ENCODE data around the gene VPS37D.
"Not testable (repeated sequence)": the region's sequence is repeated elsewhere in the genome, so short reads cannot be mapped to it uniquely, and the experiment has no call there.

VPS37D gene

DNA sequence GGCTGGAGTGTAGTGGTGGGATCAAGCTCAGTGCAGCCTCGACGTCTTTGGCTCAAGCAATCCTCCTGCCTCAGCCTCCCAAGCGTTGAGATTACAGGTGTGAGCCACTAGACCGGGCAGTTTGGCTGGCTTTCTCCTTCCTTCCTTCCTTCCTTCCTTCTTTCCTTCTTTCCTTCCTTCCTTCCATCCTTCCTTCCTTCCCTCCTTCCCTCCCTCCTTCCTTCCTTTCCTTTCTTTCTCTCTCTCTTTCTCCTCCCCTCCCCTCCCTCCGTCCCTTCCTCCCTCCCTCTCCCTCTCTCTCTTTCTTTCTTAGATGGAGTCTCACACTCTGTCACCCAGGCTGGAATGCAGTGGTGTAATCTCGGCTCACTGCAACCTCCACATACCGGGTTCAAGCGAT, 7.6 kb upstream of the VPS37D start:
- no peak for TF ChIP-seq ZNF274 (IDR thresholded peaks at IDR 0.05; ENCODE audit: low read depth, low read length)
- no peak for TF ChIP-seq YY1 (IDR thresholded peaks at IDR 0.05; ENCODE audit: insufficient read depth, insufficient read length)
- no peak for TF ChIP-seq SUZ12 (IDR thresholded peaks at IDR 0.05; ENCODE audit: extremely low read depth, insufficient read depth, insufficient read length)
- no peaks in the 10 kb centered on the region for H3K27me3 ChIP-seq (ENCODE audit: insufficient read depth, insufficient read length)
- H3K9ac ChIP-seq (ENCODE audit: insufficient read length, low read depth): no peak overlapping the region
- no peak overlapping the region for H3K4me3 ChIP-seq (ENCODE audit: insufficient read length, low read depth)
- DNase-seq (ENCODE audit: low read depth, low spot score): no peak
- H3K4me1 ChIP-seq (ENCODE audit: insufficient read depth, insufficient read length): no peaks in the 10 kb centered on the region
- no peaks in the 10 kb centered on the region for H3K36me3 ChIP-seq (ENCODE audit: insufficient read depth, insufficient read length, low read length)
- H3K9me3 ChIP-seq (ENCODE audit: insufficient read depth, low read length): no peaks in the 10 kb centered on the region

DNA sequence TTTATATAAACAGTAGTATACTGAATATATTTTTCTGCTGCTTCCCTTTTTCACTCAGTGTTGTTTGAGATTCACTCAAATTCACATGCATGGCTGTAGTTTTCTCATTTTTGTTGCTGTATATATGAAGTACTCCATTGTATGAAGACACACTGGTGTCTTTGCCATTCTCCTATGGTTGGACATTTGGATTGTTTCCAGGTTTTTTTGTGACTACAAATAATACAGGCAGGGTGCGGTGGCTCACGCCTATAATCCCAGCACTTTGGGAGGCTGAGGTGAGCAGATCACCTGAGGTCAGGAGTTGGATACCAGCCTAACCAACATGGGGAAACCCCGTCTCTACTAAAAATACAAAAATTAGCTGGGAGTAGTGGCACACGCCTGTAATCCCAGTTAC, 7.0 kb upstream of the VPS37D start:
- DNase-seq (ENCODE audit: low read depth, low spot score); H3K9ac ChIP-seq (ENCODE audit: insufficient read length, low read depth); H3K9me3 ChIP-seq (ENCODE audit: insufficient read depth, low read length); H3K27me3 ChIP-seq (ENCODE audit: insufficient read depth, insufficient read length); H3K4me3 ChIP-seq (ENCODE audit: insufficient read length, low read depth); H3K4me1 ChIP-seq (ENCODE audit: insufficient read depth, insufficient read length); H3K36me3 ChIP-seq (ENCODE audit: insufficient read depth, insufficient read length, low read length): not testable (repeated sequence)

DNA sequence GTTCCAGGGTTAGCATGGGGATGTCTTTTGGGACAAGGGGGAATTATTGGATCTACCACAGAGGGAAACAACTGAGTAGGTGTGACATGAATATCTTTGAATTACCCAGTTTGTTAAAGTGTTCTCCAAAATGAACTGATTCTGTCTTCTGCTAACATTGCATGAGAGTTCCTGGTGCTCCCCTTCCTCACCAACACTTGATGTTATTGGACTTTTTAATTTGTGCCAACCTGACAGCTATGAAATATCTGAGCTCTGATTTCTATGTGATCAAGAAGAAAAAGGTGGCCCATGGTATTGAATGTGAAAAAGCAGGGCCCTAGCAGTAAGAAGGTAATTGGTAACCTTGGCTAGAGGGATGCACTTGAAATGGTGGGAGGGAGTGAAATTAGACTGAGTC, 4.6 kb upstream of the VPS37D start:
- no peak for DNase-seq (ENCODE audit: low read depth, low spot score)
- Histone ChIP-seq H3K36me3 (ENCODE audit: insufficient read depth, insufficient read length, low read length) (no peaks in the 10 kb centered on the region), H3K27me3 (ENCODE audit: insufficient read depth, insufficient read length) (no peaks in the 10 kb centered on the region), H3K9me3 (ENCODE audit: insufficient read depth, low read length) (no peaks in the 10 kb centered on the region), H3K4me3 (ENCODE audit: insufficient read length, low read depth) (no peak overlapping the region), H3K4me1 (ENCODE audit: insufficient read depth, insufficient read length) (no peaks in the 10 kb centered on the region), H3K9ac (ENCODE audit: insufficient read length, low read depth) (no peak overlapping the region)
- TF ChIP-seq SUZ12 (IDR thresholded peaks at IDR 0.05; ENCODE audit: extremely low read depth, insufficient read depth, insufficient read length) (no peak), ZNF274 (IDR thresholded peaks at IDR 0.05; ENCODE audit: low read depth, low read length) (no peak), YY1 (IDR thresholded peaks at IDR 0.05; ENCODE audit: insufficient read depth, insufficient read length) (no peak)

DNA sequence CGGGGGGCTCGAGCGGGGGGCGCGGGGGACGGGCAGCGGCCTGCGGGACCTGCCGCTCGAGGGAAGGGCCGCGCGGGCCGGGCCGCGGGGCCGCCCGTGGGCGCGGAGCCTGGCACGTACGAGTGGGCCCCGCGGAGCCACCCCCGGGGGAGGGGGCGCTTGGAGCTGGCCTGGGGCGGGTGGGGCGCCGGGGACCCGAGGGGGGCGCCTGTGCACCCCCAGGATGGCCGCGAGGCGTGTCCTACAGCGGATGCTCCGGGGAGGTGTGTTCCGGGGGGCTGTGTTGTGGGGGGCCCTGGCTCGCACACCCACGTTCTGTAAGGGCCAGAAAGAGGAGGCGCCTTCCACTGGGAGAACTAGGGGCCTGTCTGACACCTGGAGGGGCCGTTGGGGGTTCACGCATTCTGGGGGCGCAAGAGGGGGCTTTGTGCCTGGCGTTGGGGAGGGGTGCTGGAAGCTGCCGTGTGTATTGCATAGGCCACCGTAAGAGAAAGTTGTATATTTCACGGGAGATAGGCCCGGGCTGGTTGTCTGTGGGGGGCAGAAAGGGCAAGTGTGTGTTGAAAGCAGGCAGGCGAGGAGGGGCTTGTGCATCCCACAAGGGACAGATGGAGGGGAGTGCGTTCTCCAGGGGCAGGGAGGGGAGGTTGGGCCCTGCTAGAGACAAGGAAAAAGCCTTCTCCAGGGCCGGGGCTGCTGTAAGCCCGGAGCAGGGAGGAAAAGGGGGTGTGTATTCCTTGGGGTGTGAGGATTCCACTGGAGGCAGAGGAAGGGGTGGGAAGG, 663 bp downstream of the VPS37D start:
- no peak for DNase-seq (ENCODE audit: low read depth, low spot score)
- Histone ChIP-seq H3K4me1 (ENCODE audit: insufficient read depth, insufficient read length) (peaks cover 15% of the 10 kb centered on the region), H3K27me3 (ENCODE audit: insufficient read depth, insufficient read length) (no peaks in the 10 kb centered on the region), H3K9ac (ENCODE audit: insufficient read length, low read depth) (peak overlapping the region; percentile 74), H3K4me3 (ENCODE audit: insufficient read length, low read depth) (peak overlapping the region; percentile 47), H3K36me3 (ENCODE audit: insufficient read depth, insufficient read length, low read length) (no peaks in the 10 kb centered on the region), H3K9me3 (ENCODE audit: insufficient read depth, low read length) (peaks cover 5% of the 10 kb centered on the region; the same call in 1 of the 2 replicates)
- TF ChIP-seq SUZ12 (IDR thresholded peaks at IDR 0.05; ENCODE audit: extremely low read depth, insufficient read depth, insufficient read length) (no peak), YY1 (IDR thresholded peaks at IDR 0.05; ENCODE audit: insufficient read depth, insufficient read length) (no peak), ZNF274 (IDR thresholded peaks at IDR 0.05; ENCODE audit: low read depth, low read length) (no peak)

DNA sequence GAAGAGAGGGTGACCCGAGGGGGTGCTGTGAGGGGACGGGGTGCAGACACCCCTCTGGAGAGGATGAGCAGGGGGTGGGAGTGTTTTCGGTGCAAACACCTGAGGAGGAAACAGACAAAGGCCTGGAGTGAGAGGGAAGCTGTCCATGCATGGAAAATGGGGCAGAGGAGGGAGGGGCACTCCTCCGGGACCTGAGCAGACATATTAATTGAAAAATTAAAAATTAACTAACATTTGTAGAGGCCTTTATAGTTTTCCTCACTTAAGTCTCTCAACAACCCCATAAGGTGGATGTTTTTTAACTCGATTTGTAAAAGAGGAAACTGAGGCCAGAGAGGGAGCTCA, 1.2 kb downstream of the VPS37D start:
- Histone ChIP-seq H3K4me3 (ENCODE audit: insufficient read length, low read depth) (peak overlapping the region; percentile 47), H3K4me1 (ENCODE audit: insufficient read depth, insufficient read length) (peaks cover 15% of the 10 kb centered on the region), H3K9me3 (ENCODE audit: insufficient read depth, low read length) (peaks cover 5% of the 10 kb centered on the region; the same call in 1 of the 2 replicates), H3K36me3 (ENCODE audit: insufficient read depth, insufficient read length, low read length) (no peaks in the 10 kb centered on the region), H3K27me3 (ENCODE audit: insufficient read depth, insufficient read length) (no peaks in the 10 kb centered on the region), H3K9ac (ENCODE audit: insufficient read length, low read depth) (peak overlapping the region; percentile 74)
- no peak for TF ChIP-seq YY1 (IDR thresholded peaks at IDR 0.05; ENCODE audit: insufficient read depth, insufficient read length)
- no peak for TF ChIP-seq ZNF274 (IDR thresholded peaks at IDR 0.05; ENCODE audit: low read depth, low read length)
- TF ChIP-seq SUZ12 (IDR thresholded peaks at IDR 0.05; ENCODE audit: extremely low read depth, insufficient read depth, insufficient read length): no peak
- DNase-seq (ENCODE audit: low read depth, low spot score): no peak

DNA sequence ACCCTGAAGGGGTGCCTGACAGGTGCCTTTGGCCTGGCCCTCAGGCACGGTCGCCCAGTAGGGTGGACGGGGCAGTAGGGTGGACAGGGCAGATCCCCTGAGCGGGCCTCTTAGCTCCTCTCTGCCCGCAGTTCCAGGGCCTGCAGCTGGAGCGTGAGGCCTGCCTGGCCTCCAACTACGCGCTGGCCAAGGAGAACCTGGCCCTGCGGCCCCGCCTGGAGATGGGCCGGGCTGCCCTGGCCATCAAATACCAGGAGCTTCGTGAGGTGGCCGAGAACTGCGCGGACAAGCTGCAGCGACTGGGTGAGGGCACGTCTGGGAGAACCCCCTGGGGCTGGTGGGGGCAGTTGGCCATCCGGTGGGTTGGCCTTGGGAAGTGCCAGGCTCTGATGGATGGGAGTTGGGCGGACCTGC, 1.7 kb downstream of the VPS37D start:
- Histone ChIP-seq H3K4me3 (ENCODE audit: insufficient read length, low read depth) (no peak overlapping the region), H3K27me3 (ENCODE audit: insufficient read depth, insufficient read length) (no peaks in the 10 kb centered on the region), H3K4me1 (ENCODE audit: insufficient read depth, insufficient read length) (peaks cover 15% of the 10 kb centered on the region), H3K9ac (ENCODE audit: insufficient read length, low read depth) (no peak overlapping the region), H3K36me3 (ENCODE audit: insufficient read depth, insufficient read length, low read length) (no peaks in the 10 kb centered on the region), H3K9me3 (ENCODE audit: insufficient read depth, low read length) (peaks cover 5% of the 10 kb centered on the region; the same call in 1 of the 2 replicates)
- TF ChIP-seq ZNF274 (IDR thresholded peaks at IDR 0.05; ENCODE audit: low read depth, low read length): no peak
- TF ChIP-seq YY1 (IDR thresholded peaks at IDR 0.05; ENCODE audit: insufficient read depth, insufficient read length): no peak
- TF ChIP-seq SUZ12 (IDR thresholded peaks at IDR 0.05; ENCODE audit: extremely low read depth, insufficient read depth, insufficient read length): no peak
- no peak for DNase-seq (ENCODE audit: low read depth, low spot score)

DNA sequence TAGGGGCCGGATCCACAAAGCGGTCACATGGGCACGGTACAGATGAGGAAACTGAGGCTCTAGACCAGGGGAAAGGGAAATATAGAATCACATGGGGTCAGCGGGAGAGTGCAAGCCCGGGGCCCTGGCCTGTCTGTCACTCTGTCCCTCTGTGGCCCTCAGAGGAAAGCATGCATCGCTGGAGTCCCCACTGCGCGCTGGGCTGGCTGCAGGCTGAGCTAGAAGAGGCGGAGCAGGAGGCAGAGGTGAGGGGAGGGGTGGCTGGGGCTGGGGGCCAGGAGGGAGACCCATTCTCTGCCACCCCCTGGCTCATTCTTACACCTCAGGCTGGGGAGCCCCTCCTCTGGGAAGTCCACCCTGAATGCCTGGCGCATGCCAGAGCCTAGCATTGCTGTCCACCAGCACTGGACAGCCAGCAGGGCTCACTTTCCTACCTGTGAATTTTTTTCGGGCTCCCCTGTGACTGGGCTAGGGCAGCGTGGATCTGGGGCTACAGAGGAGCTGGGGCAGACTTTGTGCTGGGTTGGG, 2.3 kb downstream of the VPS37D start:
- H3K36me3 ChIP-seq (ENCODE audit: insufficient read depth, insufficient read length, low read length): no peaks in the 10 kb centered on the region
- peaks cover 5% of the 10 kb centered on the region; the same call in 1 of the 2 replicates for H3K9me3 ChIP-seq (ENCODE audit: insufficient read depth, low read length)
- H3K9ac ChIP-seq (ENCODE audit: insufficient read length, low read depth): no peak overlapping the region
- DNase-seq (ENCODE audit: low read depth, low spot score): no peak
- no peak overlapping the region for H3K4me3 ChIP-seq (ENCODE audit: insufficient read length, low read depth)
- TF ChIP-seq SUZ12 (IDR thresholded peaks at IDR 0.05; ENCODE audit: extremely low read depth, insufficient read depth, insufficient read length) (no peak), ZNF274 (IDR thresholded peaks at IDR 0.05; ENCODE audit: low read depth, low read length) (no peak), YY1 (IDR thresholded peaks at IDR 0.05; ENCODE audit: insufficient read depth, insufficient read length) (no peak)
- peaks cover 15% of the 10 kb centered on the region for H3K4me1 ChIP-seq (ENCODE audit: insufficient read depth, insufficient read length)
- no peaks in the 10 kb centered on the region for H3K27me3 ChIP-seq (ENCODE audit: insufficient read depth, insufficient read length)

Data from NT2/D1 (cell line).